K562 (cell line): ENCODE results near the gene EFEMP2. TPM values are rescaled to one million over a fixed set of nuclear protein-coding genes. Genes with fewer than 3 reads are reported as not detected.

ENCODE experiments used
- ATAC-seq: fragments of 200-7000 bp; cut with Tn5 transposase; 3 replicates; pipeline ENCODE4 v1.9.1; 2020; ENCODE audit warnings: moderate library complexity
- BruUV-seq: library from RNA; stranded (reverse); fragments of 400-500 nt; replicated peaks from 2 replicates; lab custom pipeline; 2021; lab: Mats Ljungman, UMichigan
- CTCF ChIA-PET: fragments of 300-600 bp; formaldehyde crosslinking; extraction: SDS; loops from one replicate; lab custom pipeline; 2021; ENCODE audit warnings: low intra/inter-chr PET ratio; lab: Yijun Ruan, JAX
- POLR2A ChIA-PET: fragments of 300-600, 350-650 bp; sonication (Branson Sonifier 250); formaldehyde crosslinking; extraction: SDS; loops from one replicate; lab custom pipeline; 2021; ENCODE audit warnings: antibody characterized with exemption, inconsistent platforms; lab: Yijun Ruan, JAX
- DNase-seq, 4 experiments: peaks; one replicate each; pipeline versions ENCODE4 v3.0.0 to v3.0.0-alpha.2; 2011 to 2018; ENCODE audit warnings: low spot score in 3 of 4, mixed read lengths in 3 of 4; ENCODE audit errors: extremely low read depth in 1 of 4
- FAIRE-seq: peaks from 2 replicates; lab custom pipeline; 2011; peaks lifted over from hg19 to GRCh38; lab: Jason Lieb, UNC
- H2AFZ ChIP-seq: 2 replicates; pipeline ENCODE4 v1.6.0; 2011; ENCODE audit warnings: low read depth, low read length, control low read depth, inconsistent platforms
- H3K27ac ChIP-seq: fragments of 200-600 bp; 3 replicates; pipeline ENCODE4 v1.8.0; 2011; ENCODE audit warnings: low read depth, mild to moderate bottlenecking, control low read depth, inconsistent platforms, low read length, moderate library complexity, mixed read lengths; ENCODE audit errors: extremely low read depth
- H3K27me3 ChIP-seq, 2 experiments: fragments of 300-600 bp in 1 of 2; 2 replicates in 1 of 2; 3 replicates in 1 of 2; pipeline versions ENCODE4 v1.6.0 to v1.8.0; 2011; ENCODE audit warnings: inconsistent platforms in 2 of 2, low read length in 2 of 2, mild to moderate bottlenecking in 1 of 2, mixed read lengths in 1 of 2, moderate library complexity in 1 of 2; ENCODE audit not compliant: control insufficient read depth in 2 of 2, insufficient read depth in 2 of 2
- H3K36me3 ChIP-seq: fragments of 300-600 bp; 3 replicates; pipeline ENCODE4 v1.8.0; 2011; ENCODE audit warnings: mild to moderate bottlenecking, low read length, inconsistent platforms; ENCODE audit not compliant: control insufficient read depth, insufficient read depth
- H3K4me1 ChIP-seq, 2 experiments: fragments of 200-600 bp in 1 of 2; replicated peaks in 1 of 2; 2 replicates in 1 of 2; 3 replicates in 1 of 2; pipeline versions ENCODE4 v1.5.1 to v1.8.0; 2011; ENCODE audit warnings: inconsistent platforms in 2 of 2, low read length in 2 of 2, mild to moderate bottlenecking in 1 of 2, mixed read lengths in 1 of 2, moderate library complexity in 1 of 2; ENCODE audit not compliant: control insufficient read depth in 2 of 2, insufficient read depth in 2 of 2
- H3K4me2 ChIP-seq: 2 replicates; pipeline ENCODE4 v1.6.1; 2011; ENCODE audit warnings: low read length, control low read depth, inconsistent platforms, mixed read lengths; ENCODE audit not compliant: insufficient read depth
- H3K4me3 ChIP-seq: fragments of 200-600 bp; sonication (generic), shearing (Covaris generic); 2 replicates; pipeline ENCODE4 v1.5.1; 2016; ENCODE audit warnings: control low read depth, inconsistent platforms
- H3K79me2 ChIP-seq: fragments of 200-600 bp; 3 replicates; pipeline ENCODE4 v1.8.0; 2011; ENCODE audit warnings: low read length, inconsistent platforms; ENCODE audit not compliant: control insufficient read depth, insufficient read depth
- H3K9ac ChIP-seq, 2 experiments: 2 replicates each; pipeline versions ENCODE4 v1.6.0 to v1.6.1; 2011; ENCODE audit warnings: low read depth in 2 of 2, low read length in 2 of 2, control low read depth in 1 of 2, inconsistent platforms in 1 of 2, mild to moderate bottlenecking in 1 of 2, mixed read lengths in 1 of 2; ENCODE audit not compliant: insufficient read depth in 1 of 2
- H3K9me1 ChIP-seq: one replicate; pipeline ENCODE4 v1.6.0; 2011; ENCODE audit warnings: inconsistent platforms, mild to moderate bottlenecking, low read length, moderate library complexity; ENCODE audit not compliant: control insufficient read depth, insufficient read depth
- H3K9me3 ChIP-seq: replicated peaks from 2 replicates; pipeline ENCODE4 v1.5.1; 2011; ENCODE audit warnings: low read depth, low read length, inconsistent platforms; ENCODE audit not compliant: control insufficient read depth, insufficient read depth
- H4K20me1 ChIP-seq: replicated peaks from 2 replicates; pipeline ENCODE4 v1.6.1; 2011; ENCODE audit warnings: low read length, inconsistent platforms, mixed read lengths; ENCODE audit not compliant: control insufficient read depth, insufficient read depth
- BCLAF1 ChIP-seq, 2 experiments: fragments of 450-650 bp in 1 of 2; IDR thresholded peaks; 2 replicates each; pipeline ENCODE4 v1.6.1; 2011 to 2017; ENCODE audit warnings: low read depth in 2 of 2, antibody characterized with exemption in 1 of 2, borderline replicate concordance in 1 of 2, low read length in 1 of 2, mild to moderate bottlenecking in 1 of 2, mixed read lengths in 1 of 2; ENCODE audit not compliant: control insufficient read depth in 1 of 2
- CBX8 ChIP-seq: fragments of 200-600 bp; sonication (generic); IDR thresholded peaks from 2 replicates; pipeline ENCODE4 v1.6.1; 2012; ENCODE audit warnings: borderline replicate concordance, mixed run types, low read depth, mild to moderate bottlenecking, moderate library complexity, mixed read lengths, low read length, control low read depth, inconsistent platforms; ENCODE audit not compliant: poor library complexity, severe bottlenecking; ENCODE audit errors: extremely low read depth
- CREB1 ChIP-seq, 2 experiments: sonication (generic) in 1 of 2; formaldehyde crosslinking in 1 of 2; IDR thresholded peaks; 2 replicates each; pipeline versions ENCODE4 v1.6.1 to v1.8.0; 2012 to 2022; ENCODE audit warnings: inconsistent platforms in 1 of 2, mild to moderate bottlenecking in 1 of 2, missing genetic modification reagents in 1 of 2, moderate library complexity in 1 of 2
- NCOR1 ChIP-seq: fragments of 450-650 bp; IDR thresholded peaks from 2 replicates; pipeline ENCODE4 v1.6.1; 2016; ENCODE audit warnings: mild to moderate bottlenecking, moderate library complexity
- NFE2L1 ChIP-seq: fragments of 450-650 bp; IDR thresholded peaks from 2 replicates; pipeline ENCODE4 v1.6.1; 2016; ENCODE audit warnings: missing genetic modification characterization, low read depth, mild to moderate bottlenecking, missing compliant biosample characterization, moderate library complexity, borderline replicate concordance
- PML ChIP-seq: IDR thresholded peaks from 2 replicates; pipeline ENCODE4 v1.6.1; 2012; ENCODE audit warnings: low read length, inconsistent platforms
- RBM22 ChIP-seq: fragments of 200-400 bp; formaldehyde crosslinking; IDR thresholded peaks from 2 replicates; pipeline ENCODE4 v1.6.1; 2018; ENCODE audit warnings: low read length, low read depth; ENCODE audit not compliant: poor library complexity, severe bottlenecking
- WGBS: fragments of 100-300 bp; shearing (Covaris generic); methylation state at CpG from one replicate; pipeline ENCODE4 v1.1.6; 2016; ENCODE audit warnings: low coverage, mixed read lengths; ENCODE audit not compliant: insufficient coverage; ENCODE audit errors: missing lambda C conversion rate; 5-methylcytosine and 5-hydroxymethylcytosine counted together
- in situ Hi-C: fragments of 300-500 bp; cut with MboI; formaldehyde crosslinking; loops from 4 replicates; pipeline ENCODE4 v1.15.0; 2018; ENCODE audit warnings: inconsistent platforms, mixed read lengths
- intact Hi-C: fragments of 100-400 bp; cut with micrococcal nuclease; formaldehyde crosslinking; loops from 2 replicates; pipeline ENCODE4 v1.14.2; 2022
- polyA plus RNA-seq, 8 experiments: library from polyadenylated mRNA; depleted of rRNA in 4 of 8; stranded (reverse) in 5 of 8; unstranded in 3 of 8; fragments of >200 nt; fragmentation: Nextera tagmentation in 2 of 8; fragmentation: Illumina TruSeq in 1 of 8; extraction: Ambion mirVana in 2 of 8; extraction: Trizol in 1 of 8; gene quantifications; 2 replicates each; pipeline versions ENCODE4 v1.2.1 to v1.2.3, GENCODE V29; 2011 to 2014; ENCODE audit warnings: inconsistent platforms in 1 of 8, missing spikeins in 1 of 8
- total RNA-seq, 7 experiments: library from RNA; depleted of rRNA in 6 of 7; stranded (reverse); fragments of >200 nt in 6 of 7; fragmentation: Illumina TruSeq in 2 of 7; extraction: Trizol in 2 of 7; gene quantifications; 2 replicates each; pipeline versions ENCODE4 v1.2.1 to v1.2.3, GENCODE V29; 2011 to 2021; ENCODE audit warnings: low replicate concordance in 1 of 7
- TF ChIP-seq, protein P1 (sequence below): fragments of 250-450 bp; sonication (Bioruptor Pico); IDR thresholded peaks from 2 replicates; pipeline ENCODE4 v1.5.0; 2020; ENCODE audit warnings: mild to moderate bottlenecking, borderline replicate concordance
- TF ChIP-seq, protein P2 (sequence below): sonication (generic); formaldehyde crosslinking; IDR thresholded peaks from 2 replicates; pipeline ENCODE4 v1.8.1; 2023; ENCODE audit warnings: mild to moderate bottlenecking, missing genetic modification reagents

The EFEMP2 gene
- total and polyA plus RNA-seq, 9 of the 15 experiments (the other 6 are each of a cell fraction or from before 2014, with no cell fraction given): 0.07 to 2.9 (median 0.69) TPM; not detected in 1

GRCh38 chr11:65896034-65896999, 23.7 kb upstream of the EFEMP2 start:
- ATAC-seq: no peak
- Histone ChIP-seq H3K4me2 (no peak overlapping the region), H3K9me1 (no peaks in the 10 kb centered on the region), H2AFZ (no peak overlapping the region), H3K9ac (peak overlapping the region in 1 of 2 experiments; percentile 73; a peak in 1 of 4 replicates), H3K79me2 (peaks cover 84% of the 10 kb centered on the region), H3K4me3 (no peak overlapping the region), H3K27ac (peak overlapping the region; percentile 36; the same call in 2 of the 3 replicates), H3K36me3 (peaks cover 73% of the 10 kb centered on the region), H3K4me1 (peaks cover 39 to 70% of the 10 kb centered on the region in 2 experiments), H4K20me1 (peaks cover 33% of the 10 kb centered on the region), H3K9me3 (no peaks in the 10 kb centered on the region), H3K27me3 (no peaks in the 10 kb centered on the region)
- CTCF ChIA-PET: no interaction called here
- DNase-seq: no peak
- WGBS: 91% methylated on average over 11 of the region's 14 CpGs
- in situ Hi-C loops (no loop called here), intact Hi-C loops (no loop called here)
- POLR2A ChIA-PET: interaction anchor here (0.6 to 10.0 kb wide), 13 partner anchors 7 to 416 kb away, joined by 3 to 136 read pairs (median 5); partner anchors contain the start of genes CCDC85B, CFL1, FIBP and MUS81
- FAIRE-seq: no peak
- no TSS peak for BruUV-seq
- peak; percentile 16; the same call in 1 of the 2 replicates for TF ChIP-seq CREB1 (IDR thresholded peaks at IDR 0.05)
- TF ChIP-seq CREB1 (CRISPR knock-in tag; IDR thresholded peaks at IDR 0.05): no peak
- TF ChIP-seq, protein P1, sequence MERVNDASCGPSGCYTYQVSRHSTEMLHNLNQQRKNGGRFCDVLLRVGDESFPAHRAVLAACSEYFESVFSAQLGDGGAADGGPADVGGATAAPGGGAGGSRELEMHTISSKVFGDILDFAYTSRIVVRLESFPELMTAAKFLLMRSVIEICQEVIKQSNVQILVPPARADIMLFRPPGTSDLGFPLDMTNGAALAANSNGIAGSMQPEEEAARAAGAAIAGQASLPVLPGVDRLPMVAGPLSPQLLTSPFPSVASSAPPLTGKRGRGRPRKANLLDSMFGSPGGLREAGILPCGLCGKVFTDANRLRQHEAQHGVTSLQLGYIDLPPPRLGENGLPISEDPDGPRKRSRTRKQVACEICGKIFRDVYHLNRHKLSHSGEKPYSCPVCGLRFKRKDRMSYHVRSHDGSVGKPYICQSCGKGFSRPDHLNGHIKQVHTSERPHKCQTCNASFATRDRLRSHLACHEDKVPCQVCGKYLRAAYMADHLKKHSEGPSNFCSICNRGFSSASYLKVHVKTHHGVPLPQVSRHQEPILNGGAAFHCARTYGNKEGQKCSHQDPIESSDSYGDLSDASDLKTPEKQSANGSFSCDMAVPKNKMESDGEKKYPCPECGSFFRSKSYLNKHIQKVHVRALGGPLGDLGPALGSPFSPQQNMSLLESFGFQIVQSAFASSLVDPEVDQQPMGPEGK: no peak
- TF ChIP-seq BCLAF1 (IDR thresholded peaks at IDR 0.05; ENCODE audit: borderline replicate concordance in 1 of 2, control insufficient read depth in 1 of 2, low read depth in 2 of 2, low read length in 1 of 2): 0 out of 4 replicates have a peak, but pooled peaks of 1 of the 2 experiments have one; percentile 25
- TF ChIP-seq NCOR1: no peak
- TF ChIP-seq, protein P2, sequence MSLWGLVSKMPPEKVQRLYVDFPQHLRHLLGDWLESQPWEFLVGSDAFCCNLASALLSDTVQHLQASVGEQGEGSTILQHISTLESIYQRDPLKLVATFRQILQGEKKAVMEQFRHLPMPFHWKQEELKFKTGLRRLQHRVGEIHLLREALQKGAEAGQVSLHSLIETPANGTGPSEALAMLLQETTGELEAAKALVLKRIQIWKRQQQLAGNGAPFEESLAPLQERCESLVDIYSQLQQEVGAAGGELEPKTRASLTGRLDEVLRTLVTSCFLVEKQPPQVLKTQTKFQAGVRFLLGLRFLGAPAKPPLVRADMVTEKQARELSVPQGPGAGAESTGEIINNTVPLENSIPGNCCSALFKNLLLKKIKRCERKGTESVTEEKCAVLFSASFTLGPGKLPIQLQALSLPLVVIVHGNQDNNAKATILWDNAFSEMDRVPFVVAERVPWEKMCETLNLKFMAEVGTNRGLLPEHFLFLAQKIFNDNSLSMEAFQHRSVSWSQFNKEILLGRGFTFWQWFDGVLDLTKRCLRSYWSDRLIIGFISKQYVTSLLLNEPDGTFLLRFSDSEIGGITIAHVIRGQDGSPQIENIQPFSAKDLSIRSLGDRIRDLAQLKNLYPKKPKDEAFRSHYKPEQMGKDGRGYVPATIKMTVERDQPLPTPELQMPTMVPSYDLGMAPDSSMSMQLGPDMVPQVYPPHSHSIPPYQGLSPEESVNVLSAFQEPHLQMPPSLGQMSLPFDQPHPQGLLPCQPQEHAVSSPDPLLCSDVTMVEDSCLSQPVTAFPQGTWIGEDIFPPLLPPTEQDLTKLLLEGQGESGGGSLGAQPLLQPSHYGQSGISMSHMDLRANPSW (CRISPR knock-in tag): no peak
- no peak for TF ChIP-seq CBX8
- no peak for TF ChIP-seq NFE2L1
- TF ChIP-seq RBM22: peak; percentile 74
- 0 out of 2 replicates have a peak, but pooled peaks have one; percentile 19 for TF ChIP-seq PML
